GM12865 (cell line): ENCODE results near the gene CGB8.
A peak's percentile ranks its signal among the peaks of the same experiment; 100 is the strongest.
"Not testable (repeated sequence)": the region's sequence is repeated elsewhere in the genome, so short reads cannot be mapped to it uniquely, and the experiment has no call there.

Experiments used
- DNase-seq: peaks from one replicate; pipeline ENCODE4 v3.0.0; 2010; ENCODE audit warnings: low read depth
- H3K4me3 ChIP-seq: 2 replicates; pipeline ENCODE4 v1.5.1; 2011; ENCODE audit warnings: mild to moderate bottlenecking, low read depth, low read length, control low read depth
- TF ChIP-seq, protein P1 (sequence below): IDR thresholded peaks from 2 replicates; pipeline ENCODE4 v1.5.1; 2011; ENCODE audit warnings: low read length, control low read depth, low read depth, inconsistent platforms; ENCODE audit not compliant: insufficient read depth; ENCODE audit errors: missing control alignments

The CGB8 gene

DNA sequence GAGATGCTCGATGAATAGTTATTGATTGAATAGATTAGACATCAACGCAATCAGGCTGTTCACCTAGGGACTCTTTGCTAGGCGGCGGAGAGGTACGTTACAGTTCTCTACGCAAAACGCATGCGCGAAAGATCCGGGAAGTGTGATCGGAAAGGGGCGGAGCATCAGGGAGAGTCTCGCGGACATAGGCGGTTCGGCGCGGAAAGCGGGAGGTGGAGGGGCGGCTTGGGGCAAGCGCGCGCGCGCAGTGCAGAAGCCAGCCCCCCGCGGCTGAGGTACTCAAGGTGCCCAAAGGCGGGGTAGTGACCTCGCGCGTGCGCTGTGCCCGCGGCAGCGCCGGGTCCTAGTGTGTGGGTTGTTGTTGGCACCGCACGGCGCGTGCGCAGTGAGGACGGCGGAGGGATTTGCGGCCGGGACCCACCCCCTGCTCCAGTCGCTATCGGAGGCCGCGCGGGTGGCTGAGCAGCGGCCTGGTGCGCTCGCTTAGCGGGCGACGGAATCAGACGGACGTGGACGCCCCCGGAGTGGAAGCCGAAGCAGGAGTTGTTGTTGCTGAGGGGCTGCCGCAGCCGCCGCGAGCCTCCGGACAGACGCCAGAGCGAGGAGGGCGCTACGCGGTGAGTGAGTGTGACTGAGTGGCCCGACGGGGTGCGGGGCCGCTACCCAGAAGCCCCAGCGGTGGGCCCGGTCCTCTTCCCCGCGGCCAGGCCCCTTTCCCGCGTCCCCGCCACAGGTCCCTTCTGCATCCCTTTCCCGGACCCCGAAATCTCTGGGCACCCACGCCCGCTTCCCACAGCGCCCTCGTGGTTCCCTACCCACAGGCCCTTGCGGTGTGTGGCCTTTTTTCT is 36.3 kb upstream of the CGB8 start, which contains the start of gene SNRNP70:
Gene SNRNP70, plus strand, starts transcription at position 432 of the 848 bp plus-strand sequence. CDS start 964 bp downstream, outside the sequence.
- DNase-seq = peak; percentile 100
- TF ChIP-seq, protein P1, sequence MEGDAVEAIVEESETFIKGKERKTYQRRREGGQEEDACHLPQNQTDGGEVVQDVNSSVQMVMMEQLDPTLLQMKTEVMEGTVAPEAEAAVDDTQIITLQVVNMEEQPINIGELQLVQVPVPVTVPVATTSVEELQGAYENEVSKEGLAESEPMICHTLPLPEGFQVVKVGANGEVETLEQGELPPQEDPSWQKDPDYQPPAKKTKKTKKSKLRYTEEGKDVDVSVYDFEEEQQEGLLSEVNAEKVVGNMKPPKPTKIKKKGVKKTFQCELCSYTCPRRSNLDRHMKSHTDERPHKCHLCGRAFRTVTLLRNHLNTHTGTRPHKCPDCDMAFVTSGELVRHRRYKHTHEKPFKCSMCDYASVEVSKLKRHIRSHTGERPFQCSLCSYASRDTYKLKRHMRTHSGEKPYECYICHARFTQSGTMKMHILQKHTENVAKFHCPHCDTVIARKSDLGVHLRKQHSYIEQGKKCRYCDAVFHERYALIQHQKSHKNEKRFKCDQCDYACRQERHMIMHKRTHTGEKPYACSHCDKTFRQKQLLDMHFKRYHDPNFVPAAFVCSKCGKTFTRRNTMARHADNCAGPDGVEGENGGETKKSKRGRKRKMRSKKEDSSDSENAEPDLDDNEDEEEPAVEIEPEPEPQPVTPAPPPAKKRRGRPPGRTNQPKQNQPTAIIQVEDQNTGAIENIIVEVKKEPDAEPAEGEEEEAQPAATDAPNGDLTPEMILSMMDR = no peak
- H3K4me3 ChIP-seq = peak within 1 kb of the TSS; percentile 91

GRCh38 chr19:49084206-49085019 is 35.5 kb upstream of the CGB8 start:
- DNase-seq = no peak
- TF ChIP-seq, protein P1 = no peak

GRCh38 chr19:49081273-49081672 is 32.4 kb upstream of the CGB8 start:
- TF ChIP-seq, protein P1 = no peak
- H3K4me3 ChIP-seq = no peak overlapping the region
- no peak for DNase-seq

More at GRCh38 chr19:49084206-49085019, 35.5 kb upstream of the CGB8 start:
- H3K4me3 ChIP-seq = peak overlapping the region; percentile 50

DNA sequence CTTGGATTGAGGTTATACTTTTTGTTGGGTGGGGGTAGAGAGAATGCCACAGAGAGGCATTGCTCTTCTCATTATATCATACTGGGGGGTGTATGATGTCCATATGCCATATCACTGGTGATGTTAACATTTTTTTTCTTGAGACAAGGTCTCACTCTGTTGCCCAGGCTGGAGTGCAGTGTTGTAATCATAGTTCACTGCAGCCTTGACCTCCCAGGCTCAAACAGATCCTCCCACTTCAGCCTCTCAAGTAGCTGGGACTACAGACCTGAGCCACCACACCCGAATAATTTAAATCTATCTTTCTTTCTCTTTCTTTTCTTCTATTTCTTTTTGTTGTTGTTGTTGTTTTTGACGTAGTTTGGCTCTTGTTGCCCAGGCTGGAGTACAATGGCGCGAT is 31.5 kb upstream of the CGB8 start:
- H3K4me3 ChIP-seq = no peak overlapping the region
- TF ChIP-seq, protein P1 = no peak
- no peak for DNase-seq

GRCh38 chr19:49074869-49075268 is 26.0 kb upstream of the CGB8 start:
- peak; percentile 33 for DNase-seq

More at GRCh38 chr19:49074869-49075268, 26.0 kb upstream of the CGB8 start:
- TF ChIP-seq, protein P1 = peak; percentile 49
- not testable (repeated sequence) for H3K4me3 ChIP-seq
